ENCODE results near the gene EN1. TPM values are rescaled to one million over a fixed set of nuclear protein-coding genes. Genes with fewer than 3 reads are reported as not detected.

The EN1 gene
- polyA plus RNA-seq, 1 donor (not counting 4 experiments of a cell fraction or from before 2014, with no cell fraction given), result 0.05 TPM

DNA sequence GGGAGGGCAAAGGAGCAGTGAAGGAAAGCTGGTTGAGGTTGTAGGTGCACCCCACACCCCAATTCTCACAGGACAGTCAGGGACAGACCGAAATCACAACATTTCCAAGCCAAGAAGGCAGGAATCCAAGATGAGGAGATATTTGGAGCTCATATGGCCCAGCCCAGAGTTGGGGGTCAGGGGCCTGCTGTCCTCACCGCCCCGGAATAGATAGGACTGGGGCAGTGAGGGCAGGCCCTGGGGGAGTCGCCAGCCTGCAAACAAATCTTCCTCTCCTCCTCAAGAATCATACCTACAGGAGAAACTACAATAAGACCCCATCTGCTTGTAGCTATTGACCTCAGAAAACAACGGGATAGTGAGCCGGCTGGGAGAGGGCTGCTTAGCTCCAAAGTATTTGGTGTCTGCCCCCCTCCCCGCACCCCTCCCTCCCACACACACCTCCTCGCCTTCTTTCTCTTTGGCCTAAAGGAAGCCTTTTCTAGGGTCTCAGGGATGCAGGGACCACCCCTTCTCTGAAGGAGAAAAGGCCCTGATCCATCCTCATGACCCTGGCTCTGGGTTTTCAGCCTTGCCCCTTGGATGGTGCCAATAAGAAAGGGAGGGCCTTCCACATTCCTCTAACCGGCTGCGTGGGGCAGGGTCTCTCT, 3.8 kb downstream of the EN1 start:
- H3K79me2 ChIP-seq (ENCODE audit: control insufficient read depth, insufficient read depth, low read length), result no peaks in the 10 kb centered on the region
- no peaks in the 10 kb centered on the region for H3K9me1 ChIP-seq (ENCODE audit: control insufficient read depth, extremely low read depth, insufficient read depth, low read length)
- no peak for FAIRE-seq
- no peak overlapping the region for H3K9ac ChIP-seq (ENCODE audit: control insufficient read depth, extremely low read depth, insufficient read depth, low read length)
- dilution Hi-C loops (cut with MboI; ENCODE audit: extremely low pct_ligation_motif_present, low sequenced_read_pairs), result no loop called here
- no peaks in the 10 kb centered on the region for H3K9me3 ChIP-seq (ENCODE audit: control insufficient read depth, low read depth, low read length)
- no peak overlapping the region for H3K27ac ChIP-seq (ENCODE audit: control insufficient read depth, insufficient read depth, low read length)
- no peak for DNase-seq (ENCODE audit: low read depth, low spot score)
- H3K4me2 ChIP-seq (ENCODE audit: control insufficient read depth, extremely low read depth, insufficient read depth, low read depth, low read length), result no peak overlapping the region
- H4K20me1 ChIP-seq (ENCODE audit: control insufficient read depth, extremely low read depth, insufficient read depth, low read length), result no peaks in the 10 kb centered on the region
- no peak overlapping the region for H2AFZ ChIP-seq (ENCODE audit: control insufficient read depth, low read length)
- TF ChIP-seq EZH2 (IDR thresholded peaks at IDR 0.05; ENCODE audit: low read length), result no peak
- TF ChIP-seq CTCF (optimal IDR thresholded peaks at IDR 0.05 in 1 of 3, IDR thresholded peaks at IDR 0.05 in 1 of 3, conservative IDR thresholded peaks at IDR 0.05 in 1 of 3; ENCODE audit: extremely low read depth in 1 of 3, insufficient read depth in 2 of 3, low read length in 3 of 3), result no peak
- H3K4me1 ChIP-seq (ENCODE audit: control insufficient read depth, extremely low read depth, insufficient read depth, low read length), result peaks cover 6% of the 10 kb centered on the region
- H3K4me3 ChIP-seq (ENCODE audit: control insufficient read depth in 2 of 3, extremely low read depth in 1 of 3, insufficient read depth in 2 of 3, low read depth in 1 of 3, low read length in 3 of 3), result no peak overlapping the region
- peaks cover 31% of the 10 kb centered on the region for H3K27me3 ChIP-seq (ENCODE audit: control insufficient read depth, extremely low read depth, insufficient read depth, low read length)
- no peaks in the 10 kb centered on the region for H3K36me3 ChIP-seq (ENCODE audit: control insufficient read depth in 2 of 2, extremely low read depth in 1 of 2, insufficient read depth in 2 of 2, low read length in 2 of 2)

GRCh38 chr2:118842661-118843482, 4.6 kb downstream of the EN1 start:
- dilution Hi-C loops (cut with MboI; ENCODE audit: extremely low pct_ligation_motif_present, low sequenced_read_pairs), result no loop called here
- Histone ChIP-seq H3K9me1 (ENCODE audit: control insufficient read depth, extremely low read depth, insufficient read depth, low read length) (no peaks in the 10 kb centered on the region), H4K20me1 (ENCODE audit: control insufficient read depth, extremely low read depth, insufficient read depth, low read length) (no peaks in the 10 kb centered on the region), H3K4me1 (ENCODE audit: control insufficient read depth, extremely low read depth, insufficient read depth, low read length) (peaks cover 6% of the 10 kb centered on the region), H3K4me2 (ENCODE audit: control insufficient read depth, extremely low read depth, insufficient read depth, low read depth, low read length) (no peak overlapping the region), H3K27me3 (ENCODE audit: control insufficient read depth, extremely low read depth, insufficient read depth, low read length) (peaks cover 31% of the 10 kb centered on the region), H3K4me3 (ENCODE audit: control insufficient read depth in 2 of 3, extremely low read depth in 1 of 3, insufficient read depth in 2 of 3, low read depth in 1 of 3, low read length in 3 of 3) (no peak overlapping the region), H2AFZ (ENCODE audit: control insufficient read depth, low read length) (no peak overlapping the region), H3K79me2 (ENCODE audit: control insufficient read depth, insufficient read depth, low read length) (no peaks in the 10 kb centered on the region), H3K27ac (ENCODE audit: control insufficient read depth, insufficient read depth, low read length) (no peak overlapping the region), H3K36me3 (ENCODE audit: control insufficient read depth in 2 of 2, extremely low read depth in 1 of 2, insufficient read depth in 2 of 2, low read length in 2 of 2) (no peaks in the 10 kb centered on the region), H3K9ac (ENCODE audit: control insufficient read depth, extremely low read depth, insufficient read depth, low read length) (no peak overlapping the region), H3K9me3 (ENCODE audit: control insufficient read depth, low read depth, low read length) (no peaks in the 10 kb centered on the region)
- no peak for DNase-seq (ENCODE audit: low read depth, low spot score)
- FAIRE-seq, result no peak
- TF ChIP-seq CTCF (optimal IDR thresholded peaks at IDR 0.05 in 1 of 3, IDR thresholded peaks at IDR 0.05 in 1 of 3, conservative IDR thresholded peaks at IDR 0.05 in 1 of 3; ENCODE audit: extremely low read depth in 1 of 3, insufficient read depth in 2 of 3, low read length in 3 of 3) (no peak), EZH2 (IDR thresholded peaks at IDR 0.05; ENCODE audit: low read length) (no peak)

Measured in keratinocyte (primary cell).